ENCODE data around the gene TBC1D20.
"Not testable (repeated sequence)": the region's sequence is repeated elsewhere in the genome, so short reads cannot be mapped to it uniquely, and the experiment has no call there.

Gene TBC1D20

GRCh38 chr20:475463-476357 is 13.4 kb upstream of the TBC1D20 start:
- no peak for DNase-seq (ENCODE audit: low spot score)

GRCh38 chr20:474581-474980 is 12.2 kb upstream of the TBC1D20 start:
- no peak for DNase-seq (ENCODE audit: low spot score)

- no peak for DNase-seq (ENCODE audit: low spot score)
Measured at GRCh38 chr20:472889-473292, 10.6 kb upstream of the TBC1D20 start.

GRCh38 chr20:472137-472846 is 10.0 kb upstream of the TBC1D20 start:
- DNase-seq (ENCODE audit: low spot score) = no peak

- no peak for DNase-seq (ENCODE audit: low spot score)
Measured at GRCh38 chr20:469746-470490, 7.6 kb upstream of the TBC1D20 start.

GRCh38 chr20:467755-468154 is 5.4 kb upstream of the TBC1D20 start:
- DNase-seq (ENCODE audit: low spot score) = no peak

- peak; percentile 82 for DNase-seq (ENCODE audit: low spot score)
Measured at GRCh38 chr20:461254-462198, 807 bp downstream of the TBC1D20 start.

GRCh38 chr20:460707-461106 is 1.6 kb downstream of the TBC1D20 start:
- peak; percentile 52 for DNase-seq (ENCODE audit: low spot score)

- no peak for DNase-seq (ENCODE audit: low spot score)
Measured at GRCh38 chr20:460180-460579, 2.2 kb downstream of the TBC1D20 start.

- no peak for DNase-seq (ENCODE audit: low spot score)
Measured at GRCh38 chr20:458776-459175, 3.6 kb downstream of the TBC1D20 start.

- no peak for DNase-seq (ENCODE audit: low spot score)
Measured at GRCh38 chr20:454951-455350, 7.4 kb downstream of the TBC1D20 start.

- not testable (repeated sequence) for DNase-seq (ENCODE audit: low spot score)
Measured at GRCh38 chr20:452021-452420, 10.3 kb downstream of the TBC1D20 start.

GRCh38 chr20:445514-446336 is 16.6 kb downstream of the TBC1D20 start:
- no peak for DNase-seq (ENCODE audit: low spot score)

GRCh38 chr20:444862-445426 is 17.4 kb downstream of the TBC1D20 start:
- no peak for DNase-seq (ENCODE audit: low spot score)

GRCh38 chr20:444117-444516 is 18.2 kb downstream of the TBC1D20 start:
- DNase-seq (ENCODE audit: low spot score) = no peak

- DNase-seq (ENCODE audit: low spot score) = no peak
Measured at GRCh38 chr20:443223-443775, 19.0 kb downstream of the TBC1D20 start.

- DNase-seq (ENCODE audit: low spot score) = no peak
Measured at GRCh38 chr20:440636-441035, 21.7 kb downstream of the TBC1D20 start.

GRCh38 chr20:440148-440547 is 22.2 kb downstream of the TBC1D20 start:
- DNase-seq (ENCODE audit: low spot score) = no peak

- no peak for DNase-seq (ENCODE audit: low spot score)
Measured at GRCh38 chr20:438571-439469, 23.5 kb downstream of the TBC1D20 start.
